H9 (cell line): Measurements from ENCODE around the gene DNMT3L. TPM values are rescaled to one million over a fixed set of nuclear protein-coding genes. Genes with fewer than 3 reads are reported as not detected.
A peak's percentile ranks its signal among the peaks of the same experiment; 100 is the strongest.

Experiments used
- DNase-seq: peaks from one replicate; pipeline ENCODE4 v3.0.0-alpha.2; 2017
- H2AFZ ChIP-seq: one replicate; pipeline ENCODE4 v1.6.1; 2013; ENCODE audit warnings: mild to moderate bottlenecking, low read length, control low read depth, moderate library complexity
- H2AK5ac ChIP-seq: 2 replicates; pipeline ENCODE4 v1.6.1; 2013; ENCODE audit warnings: low read length, control low read depth, mixed read lengths; ENCODE audit not compliant: insufficient read length
- H2BK120ac ChIP-seq: one replicate; pipeline ENCODE4 v1.6.1; 2013; ENCODE audit warnings: low read depth, mild to moderate bottlenecking, low read length, control low read depth, inconsistent platforms; ENCODE audit not compliant: poor library complexity, severe bottlenecking
- H2BK12ac ChIP-seq: 2 replicates; pipeline ENCODE4 v1.6.1; 2013; ENCODE audit warnings: low read length, control low read depth, mixed read lengths, low read depth; ENCODE audit not compliant: insufficient read length
- H2BK15ac ChIP-seq: 2 replicates; pipeline ENCODE4 v1.6.1; 2013; ENCODE audit warnings: low read depth, low read length, control low read depth
- H2BK20ac ChIP-seq: one replicate; pipeline ENCODE4 v1.6.1; 2013; ENCODE audit warnings: low read depth, mild to moderate bottlenecking, low read length, control low read depth, inconsistent platforms; ENCODE audit not compliant: poor library complexity, severe bottlenecking
- H2BK5ac ChIP-seq: 2 replicates; pipeline ENCODE4 v1.6.1; 2013; ENCODE audit warnings: low read length, control low read depth, mixed read lengths; ENCODE audit not compliant: insufficient read length
- H3K14ac ChIP-seq: 2 replicates; pipeline ENCODE4 v1.6.1; 2013; ENCODE audit warnings: low read length, control low read depth; ENCODE audit not compliant: insufficient read depth
- H3K18ac ChIP-seq: 2 replicates; pipeline ENCODE4 v1.6.1; 2013; ENCODE audit warnings: low read depth, mild to moderate bottlenecking, mixed read lengths, low read length, control low read depth; ENCODE audit not compliant: insufficient read length
- H3K23ac ChIP-seq: 2 replicates; pipeline ENCODE4 v1.6.1; 2013; ENCODE audit warnings: low read length, control low read depth, mixed read lengths, low read depth; ENCODE audit not compliant: insufficient read length
- H3K23me2 ChIP-seq: 2 replicates; pipeline ENCODE4 v1.6.1; 2013; ENCODE audit warnings: low read depth, mild to moderate bottlenecking, mixed read lengths, low read length, control low read depth; ENCODE audit not compliant: insufficient read length, poor library complexity, severe bottlenecking
- H3K27ac ChIP-seq: 2 replicates; pipeline ENCODE4 v1.5.1; 2013; ENCODE audit warnings: low read length, control low read depth, mixed read lengths, low read depth; ENCODE audit not compliant: insufficient read length
- H3K27me3 ChIP-seq: 2 replicates; pipeline ENCODE4 v1.6.1; 2013; ENCODE audit warnings: low read length, control low read depth, inconsistent platforms; ENCODE audit not compliant: insufficient read depth
- H3K4ac ChIP-seq: 2 replicates; pipeline ENCODE4 v1.6.1; 2013; ENCODE audit warnings: low read depth, mild to moderate bottlenecking, control low read depth, inconsistent platforms, low read length, moderate library complexity
- H3K4me1 ChIP-seq: 2 replicates; pipeline ENCODE4 v1.6.1; 2013; ENCODE audit warnings: low read length, control low read depth, inconsistent platforms; ENCODE audit not compliant: insufficient read depth
- H3K4me2 ChIP-seq: 2 replicates; pipeline ENCODE4 v1.6.1; 2013; ENCODE audit warnings: low read length, control low read depth, mixed read lengths; ENCODE audit not compliant: insufficient read length, insufficient read depth
- H3K56ac ChIP-seq: 2 replicates; pipeline ENCODE4 v1.6.1; 2013; ENCODE audit warnings: low read depth, mild to moderate bottlenecking, mixed read lengths, low read length, control low read depth; ENCODE audit not compliant: insufficient read length
- H3K79me1 ChIP-seq: 2 replicates; pipeline ENCODE4 v1.6.1; 2013; ENCODE audit warnings: low read depth, mild to moderate bottlenecking, moderate library complexity, low read length, control low read depth, inconsistent platforms; ENCODE audit not compliant: insufficient read depth, poor library complexity, severe bottlenecking
- H3K79me2 ChIP-seq: 2 replicates; pipeline ENCODE4 v1.6.1; 2013; ENCODE audit warnings: low read length, control low read depth, inconsistent platforms; ENCODE audit not compliant: insufficient read depth
- H3K9ac ChIP-seq: 2 replicates; pipeline ENCODE4 v1.6.1; 2013; ENCODE audit warnings: low read length, control low read depth, mixed read lengths; ENCODE audit not compliant: insufficient read length; ENCODE audit errors: extremely low read depth
- H3K9me3 ChIP-seq: one replicate; pipeline ENCODE4 v1.6.1; 2013; ENCODE audit warnings: low read depth, low read length, inconsistent platforms; ENCODE audit not compliant: control insufficient read depth
- H3T11ph ChIP-seq: one replicate; pipeline ENCODE4 v1.6.1; 2013; ENCODE audit warnings: mild to moderate bottlenecking, low read length, control low read depth, inconsistent platforms
- H4K20me1 ChIP-seq: one replicate; pipeline ENCODE4 v1.6.1; 2013; ENCODE audit not compliant: control insufficient read depth, insufficient read length, insufficient read depth
- H4K5ac ChIP-seq: 2 replicates; pipeline ENCODE4 v1.6.1; 2013; ENCODE audit warnings: low read depth, mild to moderate bottlenecking, mixed read lengths, low read length, control low read depth; ENCODE audit not compliant: insufficient read length
- H4K8ac ChIP-seq: replicated peaks from 2 replicates; pipeline ENCODE4 v1.6.1; 2013; ENCODE audit warnings: low read length, control low read depth, mixed read lengths, low read depth; ENCODE audit not compliant: insufficient read length
- H4K91ac ChIP-seq: 2 replicates; pipeline ENCODE4 v1.6.1; 2013; ENCODE audit warnings: low read depth, mild to moderate bottlenecking, moderate library complexity, mixed read lengths, low read length, control low read depth; ENCODE audit not compliant: insufficient read length
- H3K27ac Mint-ChIP-seq, 3 experiments: 2 replicates in 2 of 3; 3 replicates in 1 of 3; pipeline ENCODE4 v1.8.0; 2020 to 2021; ENCODE audit warnings: mixed read lengths in 3 of 3, mild to moderate bottlenecking in 1 of 3, moderate library complexity in 1 of 3
- H3K27me3 Mint-ChIP-seq: 2 replicates; pipeline ENCODE4 v1.8.0; 2021; ENCODE audit warnings: low read depth, mild to moderate bottlenecking, moderate library complexity, mixed read lengths
- H3K36me3 Mint-ChIP-seq, 3 experiments: 2 replicates in 2 of 3; 3 replicates in 1 of 3; pipeline ENCODE4 v1.8.0; 2020 to 2021; ENCODE audit warnings: low read depth in 3 of 3, mixed read lengths in 3 of 3; ENCODE audit not compliant: insufficient read depth in 1 of 3
- H3K4me1 Mint-ChIP-seq, 2 experiments: 2 replicates each; pipeline ENCODE4 v1.8.0; 2020; ENCODE audit warnings: mixed read lengths in 2 of 2
- H3K4me3 Mint-ChIP-seq, 2 experiments: 2 replicates in 1 of 2; 3 replicates in 1 of 2; pipeline ENCODE4 v1.8.0; 2020 to 2021; ENCODE audit warnings: mild to moderate bottlenecking in 2 of 2, mixed read lengths in 2 of 2, moderate library complexity in 1 of 2
- H3K9me3 Mint-ChIP-seq, 2 experiments: 2 replicates in 1 of 2; 3 replicates in 1 of 2; pipeline ENCODE4 v1.8.0; 2020; ENCODE audit warnings: mild to moderate bottlenecking in 2 of 2, mixed read lengths in 2 of 2, moderate library complexity in 1 of 2
- CTCF ChIP-seq: fragments of 200-600 bp; sonication (generic); conservative IDR thresholded peaks from 3 replicates; pipeline ENCODE4 v1.8.0; 2021; ENCODE audit warnings: antibody characterized with exemption, mild to moderate bottlenecking
- WGBS: extraction: QIAGEN DNeasy Blood & Tissue Kit; methylation state at CpG from one replicate; pipeline ENCODE4 v1.1.7; 2013; ENCODE audit warnings: missing lambda C conversion rate, low lambda C conversion rate, mixed read lengths; ENCODE audit not compliant: insufficient read length; ENCODE audit errors: extremely low coverage; 5-methylcytosine and 5-hydroxymethylcytosine counted together
- total RNA-seq: library from RNA; stranded (reverse); gene quantifications from 2 replicates; pipeline ENCODE4 v1.2.1, GENCODE V29; 2021

DNMT3L gene
- total RNA-seq, 1 experiment from 2014 or later = 0.77 TPM

GRCh38 chr21:44260066-44260465 is 1.6 kb downstream of the DNMT3L start:
- H3K27ac ChIP-seq = no peak overlapping the region
- no CpG with 5 or more reads among the region's 4 CpGs for WGBS
- H4K8ac ChIP-seq = no peak overlapping the region
- H3K23me2 ChIP-seq = no peaks in the 10 kb centered on the region
- no peak overlapping the region for H3T11ph ChIP-seq
- no peaks in the 10 kb centered on the region for H3K9me3 ChIP-seq
- H2AK5ac ChIP-seq = no peak overlapping the region
- no peak overlapping the region for H2BK12ac ChIP-seq
- H3K27me3 Mint-ChIP-seq = peaks cover 10% of the 10 kb centered on the region
- H2AFZ ChIP-seq = no peak overlapping the region
- H3K4me1 ChIP-seq = no peaks in the 10 kb centered on the region; the same call in 1 of the 2 replicates
- no peak overlapping the region for H3K56ac ChIP-seq
- no peak overlapping the region for H3K18ac ChIP-seq
- H2BK5ac ChIP-seq = no peak overlapping the region
- no peaks in the 10 kb centered on the region; a peak in 1 of 7 replicates for H3K36me3 Mint-ChIP-seq
- H3K79me1 ChIP-seq = no peaks in the 10 kb centered on the region
- no peak overlapping the region for H2BK120ac ChIP-seq
- no peaks in the 10 kb centered on the region for H4K20me1 ChIP-seq
- H3K23ac ChIP-seq = no peak overlapping the region
- peak overlapping the region in 1 of 3 experiments; percentile 70; a peak in 1 of 7 replicates for H3K27ac Mint-ChIP-seq
- DNase-seq = no peak
- H4K5ac ChIP-seq = no peak overlapping the region
- no peaks in the 10 kb centered on the region for H3K9me3 Mint-ChIP-seq
- no peak overlapping the region for H3K14ac ChIP-seq
- TF ChIP-seq CTCF = no peak
- H3K4me1 Mint-ChIP-seq = peaks cover 5 to 6% of the 10 kb centered on the region in 2 experiments
- no peak overlapping the region for H3K9ac ChIP-seq
- no peaks in the 10 kb centered on the region for H3K79me2 ChIP-seq
- no peak overlapping the region for H2BK20ac ChIP-seq
- H4K91ac ChIP-seq = no peak overlapping the region
- H2BK15ac ChIP-seq = no peak overlapping the region
- no peak overlapping the region for H3K4me2 ChIP-seq
- H3K27me3 ChIP-seq = no peaks in the 10 kb centered on the region
- H3K4me3 Mint-ChIP-seq = no peak overlapping the region
- no peak overlapping the region for H3K4ac ChIP-seq
